Epithelial cell of proximal tubule (primary cell): ENCODE data around the gene SPNS2. TPM values are rescaled to one million over a fixed set of nuclear protein-coding genes. Genes with fewer than 3 reads are reported as not detected.

Source experiments
- DNase-seq: peaks from one replicate; pipeline ENCODE4 v3.0.0-alpha.2; 2011; ENCODE audit warnings: low read depth
- H3K4me3 ChIP-seq: 2 replicates; pipeline ENCODE4 v1.5.1; 2011; ENCODE audit warnings: low read depth, mild to moderate bottlenecking, low read length
- total RNA-seq: library from RNA; depleted of rRNA; stranded (reverse); fragments of >200 nt; gene quantifications from 2 replicates; pipeline ENCODE4 v1.2.3, GENCODE V29; 2015
- TF ChIP-seq, protein P1 (sequence below): conservative IDR thresholded peaks from 2 replicates; pipeline ENCODE4 v1.5.1; 2012; ENCODE audit warnings: low read depth, mild to moderate bottlenecking, low read length

SPNS2 gene
- total RNA-seq, 1 donor from 2014 or later, result 162 TPM

DNA sequence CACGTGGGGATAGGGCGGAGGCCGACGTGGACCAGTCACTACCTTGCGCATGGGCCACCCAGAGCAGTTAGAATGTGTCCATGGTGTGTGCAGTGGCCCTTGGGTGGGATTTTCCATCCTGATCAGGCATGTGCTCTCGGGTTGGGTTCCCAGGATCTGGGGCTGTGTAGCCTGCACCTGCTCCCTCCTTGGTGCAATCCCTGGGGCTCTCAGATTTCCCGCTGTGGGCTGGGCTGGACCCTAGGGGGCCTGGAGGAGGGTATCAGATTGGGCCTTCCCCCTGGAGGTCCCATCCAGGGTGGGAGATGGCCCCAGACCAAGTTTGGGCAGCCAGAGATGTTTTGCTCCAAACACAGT lies 86.9 kb downstream of the SPNS2 start:
- TF ChIP-seq, protein P1, sequence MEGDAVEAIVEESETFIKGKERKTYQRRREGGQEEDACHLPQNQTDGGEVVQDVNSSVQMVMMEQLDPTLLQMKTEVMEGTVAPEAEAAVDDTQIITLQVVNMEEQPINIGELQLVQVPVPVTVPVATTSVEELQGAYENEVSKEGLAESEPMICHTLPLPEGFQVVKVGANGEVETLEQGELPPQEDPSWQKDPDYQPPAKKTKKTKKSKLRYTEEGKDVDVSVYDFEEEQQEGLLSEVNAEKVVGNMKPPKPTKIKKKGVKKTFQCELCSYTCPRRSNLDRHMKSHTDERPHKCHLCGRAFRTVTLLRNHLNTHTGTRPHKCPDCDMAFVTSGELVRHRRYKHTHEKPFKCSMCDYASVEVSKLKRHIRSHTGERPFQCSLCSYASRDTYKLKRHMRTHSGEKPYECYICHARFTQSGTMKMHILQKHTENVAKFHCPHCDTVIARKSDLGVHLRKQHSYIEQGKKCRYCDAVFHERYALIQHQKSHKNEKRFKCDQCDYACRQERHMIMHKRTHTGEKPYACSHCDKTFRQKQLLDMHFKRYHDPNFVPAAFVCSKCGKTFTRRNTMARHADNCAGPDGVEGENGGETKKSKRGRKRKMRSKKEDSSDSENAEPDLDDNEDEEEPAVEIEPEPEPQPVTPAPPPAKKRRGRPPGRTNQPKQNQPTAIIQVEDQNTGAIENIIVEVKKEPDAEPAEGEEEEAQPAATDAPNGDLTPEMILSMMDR, result no peak
- peak overlapping the region; percentile 57 for H3K4me3 ChIP-seq
- peak; percentile 40 for DNase-seq

DNA sequence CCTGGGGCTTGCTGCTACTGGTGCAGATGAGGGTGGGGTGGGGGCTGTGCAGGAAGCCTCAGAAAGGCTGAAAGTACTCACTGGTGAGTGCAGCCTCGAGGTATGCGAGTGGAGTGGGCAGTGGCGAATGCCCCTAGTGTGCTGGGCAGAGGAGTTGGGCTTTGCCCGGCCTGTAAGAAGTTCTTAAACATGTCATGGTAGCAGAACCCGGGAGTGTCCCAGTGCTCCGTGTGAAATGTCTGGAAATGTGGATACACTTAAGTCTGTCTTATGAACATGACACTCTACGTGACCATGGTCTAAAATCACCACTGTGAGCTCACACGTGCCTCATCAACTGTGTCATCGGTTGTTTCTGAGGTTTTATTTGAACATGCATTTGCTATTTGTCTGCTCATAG lies 87.4 kb downstream of the SPNS2 start:
- TF ChIP-seq, protein P1, result no peak
- H3K4me3 ChIP-seq, result no peak overlapping the region
- no peak for DNase-seq

DNA sequence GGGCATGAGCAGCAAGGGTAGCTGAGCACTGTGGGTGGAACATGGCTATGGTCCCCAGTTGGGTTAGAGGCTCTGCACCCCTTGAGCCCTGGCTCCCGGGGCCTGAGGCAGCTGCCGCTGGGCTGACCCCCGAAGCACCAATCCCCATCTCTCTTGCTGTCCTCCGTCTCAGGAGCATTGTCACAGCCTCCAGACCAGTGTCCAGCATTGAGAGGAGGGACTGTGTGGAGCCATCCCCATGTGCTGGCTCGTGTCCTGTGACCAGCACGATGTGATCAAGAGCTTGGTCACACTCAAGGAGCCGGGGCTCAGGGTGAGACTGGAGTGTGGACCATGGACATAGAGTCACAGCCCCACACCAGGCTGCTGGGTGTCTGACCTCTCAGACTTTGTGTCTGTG lies 88.5 kb downstream of the SPNS2 start:
- no peak for DNase-seq
- TF ChIP-seq, protein P1, result no peak

DNA sequence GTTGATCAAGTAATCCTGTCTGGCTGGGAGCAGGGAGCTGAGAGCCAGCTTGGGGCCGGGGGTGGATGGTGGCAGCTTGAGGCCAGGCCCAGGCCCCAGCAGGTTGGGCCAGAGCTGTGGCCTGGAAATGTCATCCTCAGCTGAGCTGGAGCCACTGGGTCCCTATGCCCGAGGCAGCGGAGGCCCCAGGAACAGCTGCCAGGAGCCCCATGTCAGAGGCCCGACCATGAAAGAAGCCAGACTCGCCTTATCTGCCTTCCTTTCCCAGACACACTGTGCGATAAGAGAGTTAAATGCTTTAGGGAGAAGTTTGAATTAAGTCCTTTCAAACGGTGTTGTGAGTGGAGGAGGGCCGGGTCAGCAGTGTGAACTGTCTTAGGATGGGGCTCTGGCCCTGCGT lies 89.1 kb downstream of the SPNS2 start:
- TF ChIP-seq, protein P1, result no peak
- no peak for DNase-seq
- H3K4me3 ChIP-seq, result no peak overlapping the region

More for the DNA sequence above, 88.5 kb downstream of the SPNS2 start:
- H3K4me3 ChIP-seq, result no peak overlapping the region

GRCh38 chr17:4588391-4588790 lies 89.7 kb downstream of the SPNS2 start:
- no peak overlapping the region for H3K4me3 ChIP-seq
- DNase-seq, result no peak
- TF ChIP-seq, protein P1, result no peak

Other genes starting within 250 kb of the SPNS2 start
- 14.8 and 15.0 TPM in 2 replicates for gene ANKFY1, start 234.9 kb upstream of the SPNS2 start, total RNA-seq
- 65.4 and 68.1 TPM in 2 replicates for gene UBE2G1, start 132.2 kb upstream of the SPNS2 start, total RNA-seq
- 0.75 and 3.0 TPM in 2 replicates for gene SPNS3, start 64.9 kb upstream of the SPNS2 start, total RNA-seq
- 70.9 and 140 TPM in 2 replicates for gene MYBBP1A, start 56.5 kb downstream of the SPNS2 start, total RNA-seq
- 0.80 and 0.86 TPM in 2 replicates for gene GGT6, start 61.7 kb downstream of the SPNS2 start, total RNA-seq
- gene SMTNL2, start 85.6 kb downstream of the SPNS2 start, total RNA-seq, result 0.07 and 1.3 TPM in 2 replicates
- gene ALOX15, start 142.8 kb downstream of the SPNS2 start, total RNA-seq, result 0.14 TPM in 1 of 2 replicates, not detected in the other
- 25.8 and 55.9 TPM in 2 replicates for gene PELP1, start 205.3 kb downstream of the SPNS2 start, total RNA-seq
- gene ARRB2, start 211.8 kb downstream of the SPNS2 start, total RNA-seq, result 19.9 and 20.0 TPM in 2 replicates
- gene MED11, start 232.5 kb downstream of the SPNS2 start, total RNA-seq, result 26.6 and 27.2 TPM in 2 replicates
- gene ZMYND15, start 241.0 kb downstream of the SPNS2 start, total RNA-seq, result 0.36 and 1.5 TPM in 2 replicates
- 19.0 and 32.3 TPM in 2 replicates for gene CXCL16, start 241.0 kb downstream of the SPNS2 start, total RNA-seq